ENCODE measurements around the gene C5orf15.

- TF ChIP-seq EZH2 (IDR thresholded peaks at IDR 0.05) (no peak), CTCF (IDR thresholded peaks at IDR 0.05) (no peak)
Measured at GRCh38 chr5:134005417-134006061, 37.1 kb upstream of the C5orf15 start.
